ENCODE measurements around the gene ACTR1B.
"Not testable (repeated sequence)": the region's sequence is repeated elsewhere in the genome, so short reads cannot be mapped to it uniquely, and the experiment has no call there.

The ACTR1B gene

GRCh38 chr2:97617911-97618310 is 45.9 kb downstream of the ACTR1B start:
- TF ChIP-seq TAF1 (IDR thresholded peaks at IDR 0.05; ENCODE audit: low read depth, low read length) (no peak), POU2F2 (IDR thresholded peaks at IDR 0.05; ENCODE audit: low read depth, low read length) (no peak), POLR2A (IDR thresholded peaks at IDR 0.05; ENCODE audit: low read depth, low read length) (no peak), POLR2AphosphoS5 (IDR thresholded peaks at IDR 0.05; ENCODE audit: low read depth, low read length) (no peak), PAX5 (IDR thresholded peaks at IDR 0.05; ENCODE audit: insufficient read depth, low read length, severe bottlenecking) (no peak), SPI1 (IDR thresholded peaks at IDR 0.05; ENCODE audit: low read depth, low read length) (no peak)
- DNase-seq (ENCODE audit: insufficient read length, low spot score), result no peak

DNA sequence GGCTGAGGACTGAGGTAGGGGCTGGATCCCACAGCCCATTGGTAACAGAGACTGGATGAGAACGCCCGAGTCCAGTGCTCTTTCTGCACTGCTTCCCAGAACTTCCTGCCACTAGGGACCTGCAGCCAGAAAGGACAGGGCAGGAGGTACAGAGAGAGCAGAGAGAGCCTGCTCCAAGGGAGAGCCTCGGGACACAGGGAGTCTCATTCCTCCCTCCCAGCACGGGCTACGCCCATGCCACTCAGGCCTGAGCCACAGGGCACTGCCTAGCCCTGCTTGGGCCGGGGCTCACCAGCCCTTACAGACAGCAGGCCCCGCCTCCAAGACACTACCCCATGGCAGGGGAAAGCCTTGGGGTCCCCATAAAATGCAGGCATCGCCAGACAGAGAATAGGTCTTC is 48.1 kb downstream of the ACTR1B start:
- FAIRE-seq; DNase-seq (ENCODE audit: insufficient read length, low spot score): not testable (repeated sequence)

More at GRCh38 chr2:97617911-97618310, 45.9 kb downstream of the ACTR1B start:
- FAIRE-seq, result no peak

DNA sequence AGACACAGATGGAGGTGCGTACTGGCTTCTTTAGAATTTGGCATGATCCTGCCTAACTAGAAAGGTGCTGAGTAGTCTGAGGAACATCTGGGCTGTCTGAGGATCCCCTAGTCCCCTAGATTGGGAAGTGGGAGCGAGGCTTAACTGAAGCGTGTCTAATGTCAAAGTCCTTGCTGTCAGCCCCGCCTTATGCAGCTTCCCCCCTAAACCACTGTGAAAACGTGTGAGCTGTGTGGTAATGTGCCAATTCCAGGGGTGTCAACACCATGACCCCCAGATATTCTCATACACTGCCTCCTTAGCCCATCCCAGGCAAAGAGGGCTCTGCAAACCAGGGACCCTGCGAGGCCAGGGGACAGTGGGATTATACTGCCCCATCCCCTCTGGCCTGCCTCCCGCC is 51.9 kb downstream of the ACTR1B start:
- FAIRE-seq; DNase-seq (ENCODE audit: insufficient read length, low spot score): not testable (repeated sequence)

DNA sequence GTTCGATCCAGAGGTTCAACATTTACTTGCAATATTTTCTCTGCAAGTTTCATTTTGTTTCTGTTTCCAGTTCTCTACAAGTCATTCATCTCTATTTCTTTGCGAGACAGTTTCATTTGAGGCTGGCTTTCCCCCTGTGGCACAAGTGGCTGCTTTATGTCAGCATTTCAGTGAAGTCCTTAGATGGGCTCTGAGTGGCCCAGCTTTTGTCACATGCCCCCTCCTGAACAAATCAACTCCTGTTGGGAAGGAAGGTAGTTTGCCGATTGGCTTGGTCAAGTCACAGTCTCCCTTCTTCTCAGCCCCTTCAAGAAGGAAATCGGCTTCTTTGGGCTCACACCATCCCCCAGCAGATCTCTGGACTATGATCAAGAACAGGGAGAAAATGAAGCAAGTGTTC is 55.1 kb downstream of the ACTR1B start:
- not testable (repeated sequence) for DNase-seq (ENCODE audit: insufficient read length, low spot score); FAIRE-seq

Data from GM12891 (cell line).